ENCODE data around the gene CTPS2. TPM values are rescaled to one million over a fixed set of nuclear protein-coding genes. Genes with fewer than 3 reads are reported as not detected.

Gene CTPS2
- polyA plus RNA-seq, 1 of the 3 experiments (the other 2 are of a cell fraction): 6.1 TPM

DNA sequence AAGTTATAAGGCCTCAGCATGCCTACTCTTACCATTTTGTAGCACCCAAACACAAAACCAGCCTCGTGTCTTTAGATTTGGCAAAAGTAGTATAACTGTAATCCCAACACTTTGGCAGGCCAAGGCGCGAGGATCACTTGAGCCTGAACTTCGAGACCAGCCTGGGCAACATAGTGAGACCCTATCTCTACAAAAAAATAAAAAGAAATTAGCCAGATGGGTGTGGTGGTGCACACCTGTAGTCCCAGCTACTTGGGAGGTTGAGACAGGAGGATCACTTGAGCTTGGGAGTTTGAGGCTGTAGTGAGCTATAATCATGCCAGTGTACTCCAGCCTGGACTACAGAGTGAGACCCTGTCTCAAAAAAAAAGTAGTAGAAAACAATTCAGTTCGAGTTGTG is 24.6 kb upstream of the CTPS2 start:
- H3K9me2 ChIP-seq: no peaks in the 10 kb centered on the region
- H3K9ac ChIP-seq: no peak overlapping the region
- 95% methylated on average over 5 of the region's 5 CpGs for WGBS (ENCODE audit: low lambda C conversion rate)
- H3K27me3 ChIP-seq (ENCODE audit: insufficient read depth): no peaks in the 10 kb centered on the region
- H3K4me3 ChIP-seq (ENCODE audit: low read depth in 2 of 2, low read length in 1 of 2): no peak overlapping the region
- POLR2A ChIA-PET: no interaction called here
- no peak overlapping the region for H3K27ac ChIP-seq (ENCODE audit: low read depth in 2 of 2, low read length in 1 of 2)
- DNase-seq: no peak
- no peaks in the 10 kb centered on the region for H3K4me1 ChIP-seq (ENCODE audit: control insufficient read depth in 1 of 2, insufficient read depth in 2 of 2, low read depth in 1 of 2, low read length in 1 of 2)
- H3K9me3 ChIP-seq: no peaks in the 10 kb centered on the region
- no peak overlapping the region for H3K4me2 ChIP-seq
- no peaks in the 10 kb centered on the region for H3F3A ChIP-seq (replicated peaks; ENCODE audit: insufficient read depth)
- no peaks in the 10 kb centered on the region; the same call in none of the 2 replicates for H4K20me1 ChIP-seq (ENCODE audit: insufficient read depth)
- H3K79me2 ChIP-seq (ENCODE audit: insufficient read depth): peaks cover 27% of the 10 kb centered on the region
- CTCF ChIA-PET: no interaction called here
- H2AFZ ChIP-seq (ENCODE audit: low read depth): no peak overlapping the region
- TF ChIP-seq, protein P1, sequence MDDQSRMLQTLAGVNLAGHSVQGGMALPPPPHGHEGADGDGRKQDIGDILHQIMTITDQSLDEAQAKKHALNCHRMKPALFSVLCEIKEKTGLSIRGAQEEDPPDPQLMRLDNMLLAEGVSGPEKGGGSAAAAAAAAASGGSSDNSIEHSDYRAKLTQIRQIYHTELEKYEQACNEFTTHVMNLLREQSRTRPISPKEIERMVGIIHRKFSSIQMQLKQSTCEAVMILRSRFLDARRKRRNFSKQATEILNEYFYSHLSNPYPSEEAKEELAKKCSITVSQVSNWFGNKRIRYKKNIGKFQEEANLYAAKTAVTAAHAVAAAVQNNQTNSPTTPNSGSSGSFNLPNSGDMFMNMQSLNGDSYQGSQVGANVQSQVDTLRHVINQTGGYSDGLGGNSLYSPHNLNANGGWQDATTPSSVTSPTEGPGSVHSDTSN (IDR thresholded peaks at IDR 0.05): no peak
- no peak for TF ChIP-seq FOXM1 (IDR thresholded peaks at IDR 0.05; ENCODE audit: low read depth)
- TF ChIP-seq POLR2AphosphoS5 (IDR thresholded peaks at IDR 0.05; ENCODE audit: low read depth, low read length): no peak
- no peak for TF ChIP-seq FOSL2 (IDR thresholded peaks at IDR 0.05; ENCODE audit: borderline replicate concordance, low read depth)
- TF ChIP-seq MXI1 (IDR thresholded peaks at IDR 0.05; ENCODE audit: low read depth, low read length): no peak
- TF ChIP-seq, protein P2, sequence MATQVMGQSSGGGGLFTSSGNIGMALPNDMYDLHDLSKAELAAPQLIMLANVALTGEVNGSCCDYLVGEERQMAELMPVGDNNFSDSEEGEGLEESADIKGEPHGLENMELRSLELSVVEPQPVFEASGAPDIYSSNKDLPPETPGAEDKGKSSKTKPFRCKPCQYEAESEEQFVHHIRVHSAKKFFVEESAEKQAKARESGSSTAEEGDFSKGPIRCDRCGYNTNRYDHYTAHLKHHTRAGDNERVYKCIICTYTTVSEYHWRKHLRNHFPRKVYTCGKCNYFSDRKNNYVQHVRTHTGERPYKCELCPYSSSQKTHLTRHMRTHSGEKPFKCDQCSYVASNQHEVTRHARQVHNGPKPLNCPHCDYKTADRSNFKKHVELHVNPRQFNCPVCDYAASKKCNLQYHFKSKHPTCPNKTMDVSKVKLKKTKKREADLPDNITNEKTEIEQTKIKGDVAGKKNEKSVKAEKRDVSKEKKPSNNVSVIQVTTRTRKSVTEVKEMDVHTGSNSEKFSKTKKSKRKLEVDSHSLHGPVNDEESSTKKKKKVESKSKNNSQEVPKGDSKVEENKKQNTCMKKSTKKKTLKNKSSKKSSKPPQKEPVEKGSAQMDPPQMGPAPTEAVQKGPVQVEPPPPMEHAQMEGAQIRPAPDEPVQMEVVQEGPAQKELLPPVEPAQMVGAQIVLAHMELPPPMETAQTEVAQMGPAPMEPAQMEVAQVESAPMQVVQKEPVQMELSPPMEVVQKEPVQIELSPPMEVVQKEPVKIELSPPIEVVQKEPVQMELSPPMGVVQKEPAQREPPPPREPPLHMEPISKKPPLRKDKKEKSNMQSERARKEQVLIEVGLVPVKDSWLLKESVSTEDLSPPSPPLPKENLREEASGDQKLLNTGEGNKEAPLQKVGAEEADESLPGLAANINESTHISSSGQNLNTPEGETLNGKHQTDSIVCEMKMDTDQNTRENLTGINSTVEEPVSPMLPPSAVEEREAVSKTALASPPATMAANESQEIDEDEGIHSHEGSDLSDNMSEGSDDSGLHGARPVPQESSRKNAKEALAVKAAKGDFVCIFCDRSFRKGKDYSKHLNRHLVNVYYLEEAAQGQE (IDR thresholded peaks at IDR 0.05; ENCODE audit: low read depth, low read length): no peak
- peaks cover 31 to 57% of the 10 kb centered on the region in 2 experiments for H3K36me3 ChIP-seq (replicated peaks in 1 of 2; ENCODE audit: control insufficient read depth in 1 of 2, insufficient read depth in 2 of 2, low read length in 1 of 2)

DNA sequence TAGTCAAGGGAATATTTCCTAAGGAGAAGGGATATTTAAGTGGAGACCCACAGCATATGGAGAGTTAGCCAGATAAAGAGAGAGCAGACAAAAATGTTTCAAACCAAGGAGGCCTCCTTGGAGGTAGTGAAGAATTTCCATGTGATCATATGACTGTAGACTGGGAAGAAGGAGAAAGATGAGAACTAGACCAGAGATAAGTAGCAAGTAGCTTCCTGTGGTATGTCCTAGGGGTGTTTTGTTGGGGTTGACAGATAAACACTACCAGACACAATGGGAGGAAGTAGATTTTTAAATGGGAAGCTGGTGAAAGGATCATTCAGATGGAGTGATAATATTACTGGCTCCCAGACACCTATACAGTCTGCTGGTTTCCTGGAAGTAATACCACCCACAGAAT is 20.5 kb upstream of the CTPS2 start:
- no peak for DNase-seq
- Histone ChIP-seq H3K9ac (no peak overlapping the region), H4K20me1 (ENCODE audit: insufficient read depth) (no peaks in the 10 kb centered on the region; the same call in none of the 2 replicates), H3K4me2 (no peak overlapping the region), H3K27ac (ENCODE audit: low read depth in 2 of 2, low read length in 1 of 2) (no peak overlapping the region; a peak in 1 of 4 replicates), H3K4me3 (ENCODE audit: low read depth in 2 of 2, low read length in 1 of 2) (no peak overlapping the region), H3K4me1 (ENCODE audit: control insufficient read depth in 1 of 2, insufficient read depth in 2 of 2, low read depth in 1 of 2, low read length in 1 of 2) (no peaks in the 10 kb centered on the region), H3K9me2 (no peaks in the 10 kb centered on the region), H3K79me2 (ENCODE audit: insufficient read depth) (peaks cover 60% of the 10 kb centered on the region), H3K27me3 (ENCODE audit: insufficient read depth) (no peaks in the 10 kb centered on the region), H3F3A (replicated peaks; ENCODE audit: insufficient read depth) (no peaks in the 10 kb centered on the region), H2AFZ (ENCODE audit: low read depth) (no peak overlapping the region), H3K9me3 (no peaks in the 10 kb centered on the region), H3K36me3 (replicated peaks in 1 of 2; ENCODE audit: control insufficient read depth in 1 of 2, insufficient read depth in 2 of 2, low read length in 1 of 2) (peaks cover 13 to 57% of the 10 kb centered on the region in 2 experiments)
- ChIA-PET POLR2A (no interaction called here), CTCF (no interaction called here)
- no peak for TF ChIP-seq MXI1 (IDR thresholded peaks at IDR 0.05; ENCODE audit: low read depth, low read length)
- TF ChIP-seq EP300 (IDR thresholded peaks at IDR 0.05; ENCODE audit: borderline replicate concordance in 1 of 2, low read depth in 1 of 2, low read length in 1 of 2): no peak
- TF ChIP-seq POLR2AphosphoS5 (IDR thresholded peaks at IDR 0.05; ENCODE audit: low read depth, low read length): no peak
- no peak for TF ChIP-seq ELF1 (IDR thresholded peaks at IDR 0.05)
- no peak for TF ChIP-seq SMC3 (IDR thresholded peaks at IDR 0.05; ENCODE audit: low read depth, low read length)
- TF ChIP-seq RAD21 (IDR thresholded peaks at IDR 0.05; ENCODE audit: low read length): no peak
- TF ChIP-seq RFX5 (IDR thresholded peaks at IDR 0.05; ENCODE audit: low read length): no peak
- TF ChIP-seq FOSL2 (IDR thresholded peaks at IDR 0.05; ENCODE audit: borderline replicate concordance, low read depth): no peak

Data from SK-N-SH (cell line).